ENCODE results near the gene PPP3CA.

The PPP3CA gene

DNA sequence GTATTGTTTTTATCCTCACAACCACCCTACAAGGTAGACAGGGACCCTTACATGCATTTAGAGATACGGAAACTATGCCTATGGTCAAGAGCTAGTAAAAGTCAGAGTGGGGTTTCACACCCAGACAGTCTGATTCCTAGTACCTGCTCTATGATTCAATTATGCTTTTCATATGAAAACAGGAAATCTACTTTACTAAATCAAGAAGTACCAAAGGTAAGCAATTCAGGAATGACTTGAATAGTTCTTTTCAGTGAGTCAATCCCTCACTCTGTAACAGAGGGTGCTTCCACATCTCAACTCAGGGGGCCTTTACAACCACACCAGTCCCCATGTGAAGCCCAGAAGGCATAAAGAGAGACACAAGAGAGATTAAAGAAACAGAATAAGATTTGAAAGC lies 191.4 kb downstream of the PPP3CA start:
- TF ChIP-seq EZH2 (optimal IDR thresholded peaks at IDR 0.05; ENCODE audit: low read depth, low read length): no peak
- TF ChIP-seq, protein P1, sequence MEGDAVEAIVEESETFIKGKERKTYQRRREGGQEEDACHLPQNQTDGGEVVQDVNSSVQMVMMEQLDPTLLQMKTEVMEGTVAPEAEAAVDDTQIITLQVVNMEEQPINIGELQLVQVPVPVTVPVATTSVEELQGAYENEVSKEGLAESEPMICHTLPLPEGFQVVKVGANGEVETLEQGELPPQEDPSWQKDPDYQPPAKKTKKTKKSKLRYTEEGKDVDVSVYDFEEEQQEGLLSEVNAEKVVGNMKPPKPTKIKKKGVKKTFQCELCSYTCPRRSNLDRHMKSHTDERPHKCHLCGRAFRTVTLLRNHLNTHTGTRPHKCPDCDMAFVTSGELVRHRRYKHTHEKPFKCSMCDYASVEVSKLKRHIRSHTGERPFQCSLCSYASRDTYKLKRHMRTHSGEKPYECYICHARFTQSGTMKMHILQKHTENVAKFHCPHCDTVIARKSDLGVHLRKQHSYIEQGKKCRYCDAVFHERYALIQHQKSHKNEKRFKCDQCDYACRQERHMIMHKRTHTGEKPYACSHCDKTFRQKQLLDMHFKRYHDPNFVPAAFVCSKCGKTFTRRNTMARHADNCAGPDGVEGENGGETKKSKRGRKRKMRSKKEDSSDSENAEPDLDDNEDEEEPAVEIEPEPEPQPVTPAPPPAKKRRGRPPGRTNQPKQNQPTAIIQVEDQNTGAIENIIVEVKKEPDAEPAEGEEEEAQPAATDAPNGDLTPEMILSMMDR (IDR thresholded peaks at IDR 0.05; ENCODE audit: low read length): no peak
- no peak for TF ChIP-seq EZH2phosphoT487 (IDR thresholded peaks at IDR 0.05; ENCODE audit: low read length)
- Histone ChIP-seq H3K4me2 (ENCODE audit: low read depth, low read length) (no peak overlapping the region), H3K9ac (ENCODE audit: low read length) (no peak overlapping the region), H3K27ac (ENCODE audit: low read length) (no peak overlapping the region), H3F3A (ENCODE audit: insufficient read depth, low read length) (no peaks in the 10 kb centered on the region), H3K9me2 (replicated peaks; ENCODE audit: insufficient read depth, low read length) (no peaks in the 10 kb centered on the region), H3K9me3 (replicated peaks; ENCODE audit: insufficient read depth, low read length) (no peaks in the 10 kb centered on the region), H3K36me3 (replicated peaks; ENCODE audit: insufficient read depth, low read length) (no peaks in the 10 kb centered on the region), H4K20me1 (ENCODE audit: insufficient read depth, low read length) (no peaks in the 10 kb centered on the region), H3K4me3 (ENCODE audit: low read length) (no peak overlapping the region), H3K79me2 (ENCODE audit: low read length) (0 out of 2 replicates have a peak, but pooled peaks cover 3% of the 10 kb centered on the region), H2AFZ (ENCODE audit: low read length) (no peak overlapping the region), H3K27me3 (replicated peaks; ENCODE audit: insufficient read depth, low read length) (no peaks in the 10 kb centered on the region), H3K4me1 (ENCODE audit: low read length) (no peaks in the 10 kb centered on the region)
- no peak for DNase-seq

DNA sequence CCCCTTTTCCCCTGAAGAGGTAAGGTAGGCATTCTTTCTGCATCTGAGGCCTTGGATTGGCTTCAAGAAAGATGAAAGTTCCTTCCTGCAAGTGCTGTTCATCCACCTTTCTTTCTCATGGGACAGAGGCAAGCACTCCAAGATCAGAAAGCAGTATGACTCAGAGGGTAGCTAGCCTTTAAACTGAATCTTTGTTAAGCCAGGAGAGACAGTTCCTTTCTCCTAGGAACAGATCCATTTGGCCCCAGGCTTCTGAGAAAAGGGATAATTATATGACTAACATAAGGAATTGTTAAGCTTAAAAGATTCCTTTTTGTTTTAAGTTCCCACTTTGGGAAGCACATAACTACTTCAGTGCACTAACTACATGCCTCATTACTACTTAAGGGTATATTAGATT lies 192.0 kb downstream of the PPP3CA start:
- H3K9me2 ChIP-seq (replicated peaks; ENCODE audit: insufficient read depth, low read length): no peaks in the 10 kb centered on the region
- no peaks in the 10 kb centered on the region for H3F3A ChIP-seq (ENCODE audit: insufficient read depth, low read length)
- no peak overlapping the region for H3K4me3 ChIP-seq (ENCODE audit: low read length)
- DNase-seq: no peak
- H3K4me1 ChIP-seq (ENCODE audit: low read length): no peaks in the 10 kb centered on the region
- no peak overlapping the region for H3K4me2 ChIP-seq (ENCODE audit: low read depth, low read length)
- no peaks in the 10 kb centered on the region for H3K36me3 ChIP-seq (replicated peaks; ENCODE audit: insufficient read depth, low read length)
- TF ChIP-seq EZH2phosphoT487 (IDR thresholded peaks at IDR 0.05; ENCODE audit: low read length) (no peak), EZH2 (optimal IDR thresholded peaks at IDR 0.05; ENCODE audit: low read depth, low read length) (no peak)
- TF ChIP-seq, protein P1 (IDR thresholded peaks at IDR 0.05; ENCODE audit: low read length): no peak
- H3K27me3 ChIP-seq (replicated peaks; ENCODE audit: insufficient read depth, low read length): no peaks in the 10 kb centered on the region
- 0 out of 2 replicates have a peak, but pooled peaks cover 3% of the 10 kb centered on the region for H3K79me2 ChIP-seq (ENCODE audit: low read length)
- no peaks in the 10 kb centered on the region for H3K9me3 ChIP-seq (replicated peaks; ENCODE audit: insufficient read depth, low read length)
- no peak overlapping the region for H2AFZ ChIP-seq (ENCODE audit: low read length)
- H3K27ac ChIP-seq (ENCODE audit: low read length): no peak overlapping the region
- H4K20me1 ChIP-seq (ENCODE audit: insufficient read depth, low read length): no peaks in the 10 kb centered on the region
- no peak overlapping the region for H3K9ac ChIP-seq (ENCODE audit: low read length)

DNA sequence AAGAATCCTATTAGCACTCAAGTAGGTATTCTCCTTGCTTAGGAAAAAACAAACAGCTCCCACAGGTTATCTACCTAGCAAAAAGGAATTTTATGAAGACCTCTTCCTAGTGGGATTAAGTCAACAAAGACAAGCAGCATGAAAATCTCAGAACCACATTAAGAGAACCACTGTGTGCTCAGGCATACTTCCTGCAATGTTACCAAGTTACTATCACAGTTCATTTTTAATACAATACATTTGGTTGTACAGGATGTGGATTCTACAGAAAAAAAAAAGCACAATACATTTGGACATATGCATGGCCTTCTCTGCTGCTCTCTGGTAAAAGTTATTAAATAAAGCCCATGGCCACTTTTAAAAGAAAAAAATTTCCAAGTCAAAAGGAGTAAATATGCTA lies 193.7 kb downstream of the PPP3CA start:
- Histone ChIP-seq H3K27me3 (replicated peaks; ENCODE audit: insufficient read depth, low read length) (no peaks in the 10 kb centered on the region), H3K79me2 (ENCODE audit: low read length) (0 out of 2 replicates have a peak, but pooled peaks cover 3% of the 10 kb centered on the region), H2AFZ (ENCODE audit: low read length) (no peak overlapping the region), H3K4me3 (ENCODE audit: low read length) (no peak overlapping the region), H3K9me2 (replicated peaks; ENCODE audit: insufficient read depth, low read length) (no peaks in the 10 kb centered on the region), H3F3A (ENCODE audit: insufficient read depth, low read length) (no peaks in the 10 kb centered on the region), H3K36me3 (replicated peaks; ENCODE audit: insufficient read depth, low read length) (no peaks in the 10 kb centered on the region), H3K9me3 (replicated peaks; ENCODE audit: insufficient read depth, low read length) (no peaks in the 10 kb centered on the region), H3K4me1 (ENCODE audit: low read length) (no peaks in the 10 kb centered on the region), H4K20me1 (ENCODE audit: insufficient read depth, low read length) (no peaks in the 10 kb centered on the region), H3K4me2 (ENCODE audit: low read depth, low read length) (no peak overlapping the region), H3K27ac (ENCODE audit: low read length) (no peak overlapping the region), H3K9ac (ENCODE audit: low read length) (no peak overlapping the region)
- TF ChIP-seq EZH2 (optimal IDR thresholded peaks at IDR 0.05; ENCODE audit: low read depth, low read length) (no peak), EZH2phosphoT487 (IDR thresholded peaks at IDR 0.05; ENCODE audit: low read length) (no peak)
- TF ChIP-seq, protein P1 (IDR thresholded peaks at IDR 0.05; ENCODE audit: low read length): no peak
- no peak for DNase-seq

All from MM.1S (cell line).